ENCODE measurements around the gene CTNNBIP1.

- TF ChIP-seq CTCF (conservative IDR thresholded peaks at IDR 0.05) (no peak), EZH2 (IDR thresholded peaks at IDR 0.05; ENCODE audit: low read depth) (no peak)
Measured at GRCh38 chr1:9942939-9943788, 33.1 kb upstream of the CTNNBIP1 start, which contains the start of the genes LZIC and NMNAT1.

All from PC-9 (cell line).